Activated B cell treated with CpG ODN at 0.5 μM for 24 hours (primary cell): ENCODE data around the gene STARD5. TPM values are rescaled to one million over a fixed set of nuclear protein-coding genes. Genes with fewer than 3 reads are reported as not detected.

Source experiments
- ATAC-seq: fragments of 200-7000 bp; cut with Tn5 transposase; one replicate; pipeline ENCODE4 v1.10.0; 2021; ENCODE audit warnings: low read depth, mild to moderate bottlenecking, moderate library complexity
- CTCF ChIA-PET: fragments of 350-600 bp; sonication (Branson Sonifier 250); formaldehyde crosslinking; loops from one replicate; lab custom pipeline; 2021; ENCODE audit warnings: antibody characterized with exemption; lab: Charles Lee
- POLR2A ChIA-PET: fragments of 350-600 bp; sonication (Branson Sonifier 250); formaldehyde crosslinking; loops from one replicate; lab custom pipeline; 2021; ENCODE audit warnings: antibody characterized with exemption; lab: Charles Lee
- DNase-seq: peaks from one replicate; pipeline ENCODE4 v3.0.0; 2022
- H3K27ac Mint-ChIP-seq: one replicate; pipeline ENCODE4 v1.8.0; 2020; ENCODE audit warnings: mixed read lengths
- H3K27me3 Mint-ChIP-seq: one replicate; pipeline ENCODE4 v1.8.0; 2021; ENCODE audit warnings: mixed read lengths
- H3K36me3 Mint-ChIP-seq: one replicate; pipeline ENCODE4 v1.8.0; 2021; ENCODE audit warnings: low read depth, mixed read lengths
- H3K4me1 Mint-ChIP-seq: one replicate; pipeline ENCODE4 v1.8.0; 2021; ENCODE audit warnings: mixed read lengths
- H3K4me3 Mint-ChIP-seq: one replicate; pipeline ENCODE4 v1.8.0; 2020; ENCODE audit warnings: mild to moderate bottlenecking, mixed read lengths
- H3K9me3 Mint-ChIP-seq: one replicate; pipeline ENCODE4 v1.8.0; 2020; ENCODE audit warnings: mixed read lengths
- CTCF ChIP-seq: fragments of 200-600 bp; IDR thresholded peaks from one replicate; pipeline ENCODE4 v1.8.0; 2022; ENCODE audit warnings: antibody characterized with exemption, mild to moderate bottlenecking
- intact Hi-C: fragments of 100-400 bp; cut with micrococcal nuclease; formaldehyde crosslinking; loops from one replicate; pipeline ENCODE4 v1.15.1; 2024
- total RNA-seq: library from RNA; stranded (reverse); gene quantifications from 2 replicates; pipeline ENCODE4 v1.2.3, GENCODE V29; 2022

The STARD5 gene
- total RNA-seq, 1 donor from 2014 or later, result 14.3 TPM

GRCh38 chr15:81295486-81296121 is 28.3 kb downstream of the STARD5 start:
- peak overlapping the region; percentile 99 for H3K27ac Mint-ChIP-seq
- H3K27me3 Mint-ChIP-seq, result no peaks in the 10 kb centered on the region
- H3K9me3 Mint-ChIP-seq, result no peaks in the 10 kb centered on the region
- no peak for DNase-seq
- ChIA-PET CTCF (interaction anchor here (0.8 to 6.6 kb wide), 4 partner anchors 16 to 30 kb away, joined by 3 to 82 read pairs (median 6); no protein-coding TSS in a partner anchor), POLR2A (interaction anchor here (1.0 to 14.9 kb wide), 6 partner anchors 10 to 293 kb away, joined by 3 to 631 read pairs (median 10); partner anchors contain the start of gene STARD5)
- intact Hi-C loops, result loop anchor here (1.0 to 10.0 kb wide), 2 partner anchors 9 to 1321 kb away; partner anchors contain the start of gene BCL2A1
- peaks cover 71% of the 10 kb centered on the region for H3K36me3 Mint-ChIP-seq
- no peak for TF ChIP-seq CTCF
- peak overlapping the region; percentile 99 for H3K4me3 Mint-ChIP-seq
- ATAC-seq, result no peak
- peaks cover 97% of the 10 kb centered on the region for H3K4me1 Mint-ChIP-seq

GRCh38 chr15:81294516-81294880 is 29.4 kb downstream of the STARD5 start:
- intact Hi-C loops, result loop anchor here (1.0 to 10.0 kb wide), 6 partner anchors 8 to 1320 kb away; partner anchors contain the start of genes BCL2A1, MESD, STARD5 and TLNRD1
- CTCF ChIA-PET, result interaction anchor here (1.1 to 6.6 kb wide), 3 partner anchors 17 to 29 kb away, joined by 4 to 82 read pairs (median 8); partner anchors contain the start of gene STARD5

GRCh38 chr15:81293728-81294515 is 30.0 kb downstream of the STARD5 start:
- ATAC-seq (peak; percentile 73), DNase-seq (peak; percentile 74)
- ChIA-PET POLR2A (interaction anchor here (0.6 to 14.9 kb wide), 15 partner anchors 11 to 319 kb away, joined by 3 to 631 read pairs (median 6); partner anchors contain the start of genes STARD5 and TLNRD1), CTCF (interaction anchor here (0.9 to 6.6 kb wide), 7 partner anchors 8 to 43 kb away, joined by 3 to 82 read pairs (median 5); partner anchors contain the start of gene STARD5)
- TF ChIP-seq CTCF, result no peak
- H3K9me3 Mint-ChIP-seq, result no peaks in the 10 kb centered on the region
- intact Hi-C loops, result loop anchor here (1.0 to 10.0 kb wide), 8 partner anchors 8 to 1319 kb away; partner anchors contain the start of genes BCL2A1, MESD, STARD5 and TLNRD1
- no peaks in the 10 kb centered on the region for H3K27me3 Mint-ChIP-seq
- H3K27ac Mint-ChIP-seq, result peak overlapping the region; percentile 99
- peaks cover 54% of the 10 kb centered on the region for H3K36me3 Mint-ChIP-seq
- H3K4me1 Mint-ChIP-seq, result peaks cover 98% of the 10 kb centered on the region
- peak overlapping the region; percentile 94 for H3K4me3 Mint-ChIP-seq

More at GRCh38 chr15:81294516-81294880, 29.4 kb downstream of the STARD5 start:
- no peaks in the 10 kb centered on the region for H3K27me3 Mint-ChIP-seq
- POLR2A ChIA-PET, result interaction anchor here (1.1 to 14.9 kb wide), 10 partner anchors 11 to 293 kb away, joined by 3 to 631 read pairs (median 25); partner anchors contain the start of genes STARD5 and TLNRD1
- H3K4me1 Mint-ChIP-seq, result peaks cover 98% of the 10 kb centered on the region
- H3K9me3 Mint-ChIP-seq, result no peaks in the 10 kb centered on the region
- no peak for DNase-seq
- TF ChIP-seq CTCF, result no peak
- H3K36me3 Mint-ChIP-seq, result peaks cover 59% of the 10 kb centered on the region
- ATAC-seq, result no peak
- H3K4me3 Mint-ChIP-seq, result peak overlapping the region; percentile 94
- H3K27ac Mint-ChIP-seq, result peak overlapping the region; percentile 99

GRCh38 chr15:81292523-81293001 is 31.4 kb downstream of the STARD5 start:
- peak; percentile 53 for ATAC-seq
- no peaks in the 10 kb centered on the region for H3K27me3 Mint-ChIP-seq
- peaks cover 98% of the 10 kb centered on the region for H3K4me1 Mint-ChIP-seq
- peak overlapping the region; percentile 99 for H3K27ac Mint-ChIP-seq
- CTCF ChIA-PET, result interaction anchor here (0.9 to 6.6 kb wide), 8 partner anchors 9 to 44 kb away, joined by 3 to 82 read pairs (median 4); no protein-coding TSS in a partner anchor
- H3K36me3 Mint-ChIP-seq, result peaks cover 40% of the 10 kb centered on the region
- TF ChIP-seq CTCF, result no peak
- H3K4me3 Mint-ChIP-seq, result peak overlapping the region; percentile 94
- DNase-seq, result peak; percentile 73
- no peaks in the 10 kb centered on the region for H3K9me3 Mint-ChIP-seq
- intact Hi-C loops, result loop anchor here (1.0 to 10.0 kb wide), 4 partner anchors 17 to 1318 kb away; partner anchors contain the start of genes BCL2A1 and MESD
- POLR2A ChIA-PET, result interaction anchor here (0.6 to 14.9 kb wide), 14 partner anchors 11 to 1248 kb away, joined by 3 to 631 read pairs (median 15); partner anchors contain the start of genes RPS17, STARD5 and TLNRD1
